Lung (tissue), 12 donors: ENCODE results near the gene WDFY1. TPM values are rescaled to one million over a fixed set of nuclear protein-coding genes. Genes with fewer than 3 reads are reported as not detected.

ENCODE experiments used
- ATAC-seq: fragments of 200-7000 bp; cut with Tn5 transposase; one replicate; pipeline ENCODE4 v1.9.1; 2020; ENCODE audit warnings: moderate number of reproducible peaks; ENCODE audit not compliant: insufficient read depth, low FRiP score
- DNase-seq, 3 donors: peaks; one replicate each; pipeline ENCODE4 v3.0.0-alpha.2; 2013 to 2017
- H3K27ac ChIP-seq, 2 donors: one replicate each; pipeline ENCODE4 v1.5.1; 2013; ENCODE audit warnings: mild to moderate bottlenecking in 2 of 2, moderate library complexity in 2 of 2, control low read depth in 1 of 2, inconsistent platforms in 1 of 2, low read depth in 1 of 2, low read length in 1 of 2
- H3K27me3 ChIP-seq, 3 donors: one replicate each; pipeline ENCODE4 v1.5.1; 2013; ENCODE audit warnings: low read length in 2 of 3; ENCODE audit not compliant: control insufficient read depth in 3 of 3, insufficient read depth in 3 of 3
- H3K36me3 ChIP-seq, 4 donors: one replicate each; pipeline ENCODE4 v1.5.1; 2013; ENCODE audit warnings: low read length in 4 of 4, mild to moderate bottlenecking in 1 of 4, moderate library complexity in 1 of 4; ENCODE audit not compliant: control insufficient read depth in 4 of 4, insufficient read depth in 4 of 4
- H3K4me1 ChIP-seq, 5 donors: one replicate each; pipeline ENCODE4 v1.5.1; 2013; ENCODE audit warnings: low read length in 5 of 5, mild to moderate bottlenecking in 2 of 5, moderate library complexity in 1 of 5; ENCODE audit not compliant: control insufficient read depth in 5 of 5, insufficient read depth in 5 of 5
- H3K4me3 ChIP-seq: one replicate; pipeline ENCODE4 v1.5.1; 2013; ENCODE audit warnings: mild to moderate bottlenecking, control low read depth, moderate library complexity
- H3K9ac ChIP-seq, 2 donors: one replicate each; pipeline ENCODE4 v1.5.1; 2013; ENCODE audit warnings: low read length in 2 of 2, control low read depth in 1 of 2; ENCODE audit not compliant: insufficient read depth in 1 of 2
- H3K9me3 ChIP-seq, 4 donors: one replicate each; pipeline ENCODE4 v1.5.1; 2013; ENCODE audit warnings: low read length in 3 of 4, mild to moderate bottlenecking in 1 of 4, moderate library complexity in 1 of 4; ENCODE audit not compliant: control insufficient read depth in 4 of 4, insufficient read depth in 3 of 4
- CTCF ChIP-seq: IDR thresholded peaks from 2 replicates; pipeline ENCODE4 v1.5.1; 2012; ENCODE audit warnings: mild to moderate bottlenecking; ENCODE audit errors: control extremely low read depth, extremely low read depth
- WGBS, 2 donors: extraction: QIAGEN DNeasy Blood & Tissue Kit; methylation state at CpG; one replicate each; pipeline ENCODE4 v1.1.7; 2013; 5-methylcytosine and 5-hydroxymethylcytosine counted together
- polyA plus RNA-seq, 2 donors: library from polyadenylated mRNA; stranded (reverse); fragments of 200-250 nt; gene quantifications; one replicate each; pipeline ENCODE4 v1.2.1, GENCODE V29; 2013
- total RNA-seq, 2 donors: library from RNA; depleted of rRNA in 1 of 2; stranded (reverse); fragments of >200 nt in 1 of 2; gene quantifications; one replicate each; pipeline ENCODE4 v1.2.1, GENCODE V29; 2014 to 2021
- donor health status: control.
- donor health status: control.
- donor health status: Bipolar disorder and iron deficiency.
- donor health status: healthy.
- donor health status: DM: yes; HTN: yes; CAD: no.

The WDFY1 gene
- total and polyA plus RNA-seq, 4 donors: 14.5 to 90.9 (median 30.8) TPM

- no peak overlapping the region for H3K9ac ChIP-seq
- 71 to 86% methylated on average over 4 of the region's 4 CpGs for WGBS, 2 donors
- no peak overlapping the region for H3K27ac ChIP-seq
- ATAC-seq (no peak), DNase-seq (no peak)
- H3K27me3 ChIP-seq: no peaks in the 10 kb centered on the region
- TF ChIP-seq CTCF: no peak
- H3K9me3 ChIP-seq: no peaks in the 10 kb centered on the region
- H3K36me3 ChIP-seq: no peaks in the 10 kb centered on the region
- H3K4me3 ChIP-seq: no peak overlapping the region
- peaks cover 0 to under 1% (median 0%) of the 10 kb centered on the region in 5 donors for H3K4me1 ChIP-seq
Observed at GRCh38 chr2:223826995-223827394, 118.1 kb downstream of the WDFY1 start.

Other genes starting within 250 kb of the WDFY1 start
- gene AP1S3, start 107.8 kb downstream of the WDFY1 start, total RNA-seq: 10 to 100 TPM in 1 of 2 donors, 1 to 10 TPM in 1; 6.3 to 14.2 TPM
- 1 to 10 TPM; 4.6 to 6.6 TPM for gene AP1S3, start 107.8 kb downstream of the WDFY1 start, polyA plus RNA-seq
- 10 to 100 TPM; 20.7 to 22.4 TPM for gene MRPL44, start 12.1 kb upstream of the WDFY1 start, total RNA-seq
- gene MRPL44, start 12.1 kb upstream of the WDFY1 start, polyA plus RNA-seq: 10 to 100 TPM; 20.4 to 23.1 TPM
- gene SERPINE2, start 94.0 kb upstream of the WDFY1 start, total RNA-seq: 10 to 100 TPM; 16.2 to 61.4 TPM
- gene SERPINE2, start 94.0 kb upstream of the WDFY1 start, polyA plus RNA-seq: 1 to 10 TPM; 4.2 to 7.1 TPM